ENCODE data around the gene MOG. TPM values are rescaled to one million over a fixed set of nuclear protein-coding genes. Genes with fewer than 3 reads are reported as not detected.

The MOG gene
- total and polyA plus RNA-seq, 2 experiments from 2014 or later: 0.55 to 2.5 TPM

DNA sequence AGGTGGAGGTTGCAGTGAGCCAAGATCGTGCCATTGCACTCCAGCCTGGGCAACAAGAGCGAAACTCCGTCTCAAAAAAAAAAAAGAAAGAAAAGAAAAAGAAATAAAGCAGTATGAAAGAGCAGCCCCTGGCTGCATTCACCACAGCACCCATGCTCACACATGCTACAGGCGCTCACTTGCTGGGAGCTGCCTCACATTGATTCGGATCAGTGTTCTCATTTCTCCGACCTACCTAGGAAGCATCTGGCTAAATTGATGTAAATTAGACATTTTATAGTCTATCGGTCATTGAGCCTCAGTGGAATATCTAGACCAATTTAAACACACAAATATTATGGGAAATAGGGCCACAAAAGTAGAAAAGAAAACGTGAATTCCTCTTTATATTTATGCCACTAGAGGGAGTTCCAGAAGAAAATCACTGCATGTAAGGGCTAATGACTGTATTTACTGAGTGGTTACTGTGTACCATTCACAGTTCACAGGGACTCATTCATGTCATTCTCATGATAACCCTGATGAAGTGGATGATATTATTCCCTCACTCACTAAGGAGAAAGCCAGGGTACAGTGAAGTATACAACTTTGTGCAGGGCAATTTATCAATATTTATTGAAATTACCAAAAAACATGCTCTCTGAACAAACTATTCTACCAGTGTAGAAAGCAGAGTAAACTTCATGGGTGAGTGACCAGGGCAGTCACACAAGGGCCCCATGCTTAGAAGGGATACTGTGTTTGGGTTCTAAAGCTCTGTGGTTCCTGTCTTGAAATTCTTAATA lies 5.3 kb upstream of the MOG start:
- ATAC-seq (peak; percentile 12; the same call in 2 of the 3 replicates), DNase-seq (ENCODE audit: low spot score) (peak; percentile 70)
- Histone ChIP-seq H3K36me3 (ENCODE audit: insufficient read depth) (no peaks in the 10 kb centered on the region), H3K9me2 (ENCODE audit: insufficient read depth) (no peaks in the 10 kb centered on the region), H3K4me1 (ENCODE audit: insufficient read depth) (peaks cover 20% of the 10 kb centered on the region), H3F3A (replicated peaks; ENCODE audit: low read depth) (no peaks in the 10 kb centered on the region), H3K27me3 (ENCODE audit: insufficient read depth) (no peaks in the 10 kb centered on the region), H3K79me2 (replicated peaks; ENCODE audit: insufficient read depth) (no peaks in the 10 kb centered on the region), H3K4me3 (no peak overlapping the region), H4K20me1 (replicated peaks; ENCODE audit: insufficient read depth) (no peaks in the 10 kb centered on the region), H3K27ac (ENCODE audit: low read depth) (no peak overlapping the region), H2AFZ (no peak overlapping the region), H3K4me2 (no peak overlapping the region)
- TF ChIP-seq, protein P1, sequence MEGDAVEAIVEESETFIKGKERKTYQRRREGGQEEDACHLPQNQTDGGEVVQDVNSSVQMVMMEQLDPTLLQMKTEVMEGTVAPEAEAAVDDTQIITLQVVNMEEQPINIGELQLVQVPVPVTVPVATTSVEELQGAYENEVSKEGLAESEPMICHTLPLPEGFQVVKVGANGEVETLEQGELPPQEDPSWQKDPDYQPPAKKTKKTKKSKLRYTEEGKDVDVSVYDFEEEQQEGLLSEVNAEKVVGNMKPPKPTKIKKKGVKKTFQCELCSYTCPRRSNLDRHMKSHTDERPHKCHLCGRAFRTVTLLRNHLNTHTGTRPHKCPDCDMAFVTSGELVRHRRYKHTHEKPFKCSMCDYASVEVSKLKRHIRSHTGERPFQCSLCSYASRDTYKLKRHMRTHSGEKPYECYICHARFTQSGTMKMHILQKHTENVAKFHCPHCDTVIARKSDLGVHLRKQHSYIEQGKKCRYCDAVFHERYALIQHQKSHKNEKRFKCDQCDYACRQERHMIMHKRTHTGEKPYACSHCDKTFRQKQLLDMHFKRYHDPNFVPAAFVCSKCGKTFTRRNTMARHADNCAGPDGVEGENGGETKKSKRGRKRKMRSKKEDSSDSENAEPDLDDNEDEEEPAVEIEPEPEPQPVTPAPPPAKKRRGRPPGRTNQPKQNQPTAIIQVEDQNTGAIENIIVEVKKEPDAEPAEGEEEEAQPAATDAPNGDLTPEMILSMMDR (conservative IDR thresholded peaks at IDR 0.05; ENCODE audit: low read depth in 2 of 2): peak; percentile 64 to 91
- no peak for TF ChIP-seq ZNF114 (CRISPR knock-in tag; IDR thresholded peaks at IDR 0.05)
- Mint-ChIP-seq H3K27me3 (ENCODE audit: insufficient read depth, low read depth, poor library complexity) (peaks cover 2% of the 10 kb centered on the region), H3K36me3 (ENCODE audit: low read depth) (no peaks in the 10 kb centered on the region), H3K4me3 (no peak overlapping the region), H3K4me1 (peaks cover 31% of the 10 kb centered on the region), H3K9me3 (no peaks in the 10 kb centered on the region; the same call in 2 of the 3 replicates), H3K27ac (no peak overlapping the region)

DNA sequence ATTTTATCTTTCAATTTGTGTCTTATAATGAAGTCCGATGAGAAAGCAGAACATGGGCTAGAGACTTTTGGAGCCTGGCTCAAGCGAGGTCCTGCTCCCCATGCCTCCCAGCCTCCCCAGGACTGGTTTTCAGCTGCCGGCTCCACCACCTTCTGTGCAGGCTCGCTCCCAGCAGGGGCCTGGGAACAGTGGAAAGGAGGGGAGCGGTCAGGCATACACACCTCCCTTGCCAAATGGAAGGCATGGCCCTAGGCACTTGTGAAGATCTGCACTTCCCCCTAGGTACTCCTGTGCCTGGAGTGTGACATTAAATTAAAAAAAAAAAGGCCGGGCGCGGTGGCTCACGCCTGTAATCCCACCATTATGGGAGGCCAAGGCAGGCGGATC lies 4.7 kb upstream of the MOG start:
- Histone ChIP-seq H3K27me3 (ENCODE audit: insufficient read depth) (no peaks in the 10 kb centered on the region), H2AFZ (no peak overlapping the region), H3K4me3 (no peak overlapping the region), H3F3A (replicated peaks; ENCODE audit: low read depth) (no peaks in the 10 kb centered on the region), H3K4me2 (no peak overlapping the region), H3K9me2 (ENCODE audit: insufficient read depth) (no peaks in the 10 kb centered on the region), H3K27ac (ENCODE audit: low read depth) (no peak overlapping the region), H3K79me2 (replicated peaks; ENCODE audit: insufficient read depth) (no peaks in the 10 kb centered on the region), H4K20me1 (replicated peaks; ENCODE audit: insufficient read depth) (no peaks in the 10 kb centered on the region), H3K4me1 (ENCODE audit: insufficient read depth) (peaks cover 25% of the 10 kb centered on the region), H3K36me3 (ENCODE audit: insufficient read depth) (no peaks in the 10 kb centered on the region)
- ATAC-seq (no peak; the same call in 2 of the 3 replicates), DNase-seq (ENCODE audit: low spot score) (no peak)
- Mint-ChIP-seq H3K4me1 (peaks cover 33% of the 10 kb centered on the region), H3K27me3 (ENCODE audit: insufficient read depth, low read depth, poor library complexity) (peaks cover 2% of the 10 kb centered on the region), H3K4me3 (no peak overlapping the region), H3K9me3 (no peaks in the 10 kb centered on the region; the same call in 2 of the 3 replicates), H3K36me3 (ENCODE audit: low read depth) (no peaks in the 10 kb centered on the region), H3K27ac (no peak overlapping the region)
- TF ChIP-seq, protein P2, sequence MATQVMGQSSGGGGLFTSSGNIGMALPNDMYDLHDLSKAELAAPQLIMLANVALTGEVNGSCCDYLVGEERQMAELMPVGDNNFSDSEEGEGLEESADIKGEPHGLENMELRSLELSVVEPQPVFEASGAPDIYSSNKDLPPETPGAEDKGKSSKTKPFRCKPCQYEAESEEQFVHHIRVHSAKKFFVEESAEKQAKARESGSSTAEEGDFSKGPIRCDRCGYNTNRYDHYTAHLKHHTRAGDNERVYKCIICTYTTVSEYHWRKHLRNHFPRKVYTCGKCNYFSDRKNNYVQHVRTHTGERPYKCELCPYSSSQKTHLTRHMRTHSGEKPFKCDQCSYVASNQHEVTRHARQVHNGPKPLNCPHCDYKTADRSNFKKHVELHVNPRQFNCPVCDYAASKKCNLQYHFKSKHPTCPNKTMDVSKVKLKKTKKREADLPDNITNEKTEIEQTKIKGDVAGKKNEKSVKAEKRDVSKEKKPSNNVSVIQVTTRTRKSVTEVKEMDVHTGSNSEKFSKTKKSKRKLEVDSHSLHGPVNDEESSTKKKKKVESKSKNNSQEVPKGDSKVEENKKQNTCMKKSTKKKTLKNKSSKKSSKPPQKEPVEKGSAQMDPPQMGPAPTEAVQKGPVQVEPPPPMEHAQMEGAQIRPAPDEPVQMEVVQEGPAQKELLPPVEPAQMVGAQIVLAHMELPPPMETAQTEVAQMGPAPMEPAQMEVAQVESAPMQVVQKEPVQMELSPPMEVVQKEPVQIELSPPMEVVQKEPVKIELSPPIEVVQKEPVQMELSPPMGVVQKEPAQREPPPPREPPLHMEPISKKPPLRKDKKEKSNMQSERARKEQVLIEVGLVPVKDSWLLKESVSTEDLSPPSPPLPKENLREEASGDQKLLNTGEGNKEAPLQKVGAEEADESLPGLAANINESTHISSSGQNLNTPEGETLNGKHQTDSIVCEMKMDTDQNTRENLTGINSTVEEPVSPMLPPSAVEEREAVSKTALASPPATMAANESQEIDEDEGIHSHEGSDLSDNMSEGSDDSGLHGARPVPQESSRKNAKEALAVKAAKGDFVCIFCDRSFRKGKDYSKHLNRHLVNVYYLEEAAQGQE (IDR thresholded peaks at IDR 0.05; ENCODE audit: unreplicated experiment): no peak
- no peak for TF ChIP-seq ZNF331 (CRISPR knock-in tag; IDR thresholded peaks at IDR 0.05; ENCODE audit: low read depth)
- TF ChIP-seq EZH2 (IDR thresholded peaks at IDR 0.05; ENCODE audit: low read depth, unreplicated experiment): no peak
- TF ChIP-seq, protein P1 (conservative IDR thresholded peaks at IDR 0.05; ENCODE audit: low read depth in 2 of 2): no peak
- no peak for TF ChIP-seq JUNB (IDR thresholded peaks at IDR 0.05; ENCODE audit: unreplicated experiment)
- no peak for TF ChIP-seq CREB1 (CRISPR knock-in tag; IDR thresholded peaks at IDR 0.05; ENCODE audit: low read depth)
- no peak for TF ChIP-seq STAT1 (IDR thresholded peaks at IDR 0.05; ENCODE audit: unreplicated experiment)
- no peak for TF ChIP-seq EZH2phosphoT487 (IDR thresholded peaks at IDR 0.05; ENCODE audit: unreplicated experiment)
- no peak for TF ChIP-seq NANOG (IDR thresholded peaks at IDR 0.05; ENCODE audit: borderline replicate concordance)
